RPMI8226 (cell line): ENCODE measurements around the gene GATA2.

ENCODE experiments used
- DNase-seq: peaks from one replicate; pipeline ENCODE4 v3.0.0-alpha.2; 2015

GATA2 gene

GRCh38 chr3:128432301-128432970 lies 60.6 kb downstream of the GATA2 start:
- DNase-seq: no peak

- no peak for DNase-seq
Measured at GRCh38 chr3:128431803-128432300, 61.1 kb downstream of the GATA2 start.

GRCh38 chr3:128430731-128431130 lies 62.3 kb downstream of the GATA2 start:
- DNase-seq: no peak

- no peak for DNase-seq
Measured at GRCh38 chr3:128430301-128430700, 62.7 kb downstream of the GATA2 start.

- no peak for DNase-seq
Measured at GRCh38 chr3:128429751-128430150, 63.2 kb downstream of the GATA2 start.
